HepG2 (cell line): Measurements from ENCODE around the gene SUPT4H1. TPM values are rescaled to one million over a fixed set of nuclear protein-coding genes. Genes with fewer than 3 reads are reported as not detected.

Experiments
- ATF5 ChIP-seq: sonication (generic); formaldehyde crosslinking; IDR thresholded peaks from 2 replicates; pipeline ENCODE4 v1.4.0; 2020; ENCODE audit warnings: mild to moderate bottlenecking, low read depth, missing genetic modification reagents
- CC2D1A ChIP-seq: sonication (generic); formaldehyde crosslinking; IDR thresholded peaks from 2 replicates; pipeline ENCODE4 v1.8.1; 2023; ENCODE audit warnings: mild to moderate bottlenecking, missing genetic modification reagents
- FOXC1 ChIP-seq: sonication (generic); formaldehyde crosslinking; IDR thresholded peaks from 2 replicates; pipeline ENCODE4 v1.8.0; 2022; ENCODE audit warnings: mild to moderate bottlenecking, missing genetic modification reagents, borderline replicate concordance
- HNF4A ChIP-seq: sonication (generic); formaldehyde crosslinking; IDR thresholded peaks from 2 replicates; pipeline ENCODE4 v1.4.0; 2020; ENCODE audit warnings: missing genetic modification reagents
- KDM5B ChIP-seq: sonication (generic); formaldehyde crosslinking; IDR thresholded peaks from 2 replicates; pipeline ENCODE4 v1.4.0; 2020; ENCODE audit warnings: missing genetic modification reagents, mild to moderate bottlenecking, borderline replicate concordance
- KMT2B ChIP-seq: IDR thresholded peaks from 2 replicates; pipeline ENCODE4 v1.6.1; 2016; ENCODE audit warnings: missing genetic modification reagents, missing compliant biosample characterization
- MEIS2 ChIP-seq: sonication (generic); formaldehyde crosslinking; IDR thresholded peaks from 2 replicates; pipeline ENCODE4 v1.9.0; 2021; ENCODE audit warnings: mild to moderate bottlenecking, missing genetic modification reagents
- MXI1 ChIP-seq: IDR thresholded peaks from 3 replicates; pipeline ENCODE4 v1.6.1; 2012; ENCODE audit warnings: low read depth, low read length, inconsistent platforms, borderline replicate concordance
- ONECUT2 ChIP-seq: sonication (generic); formaldehyde crosslinking; IDR thresholded peaks from 2 replicates; pipeline ENCODE4 v1.4.0; 2020; ENCODE audit warnings: missing genetic modification reagents
- PAX8 ChIP-seq: sonication (generic); formaldehyde crosslinking; IDR thresholded peaks from 2 replicates; pipeline ENCODE4 v1.8.0; 2022; ENCODE audit warnings: mild to moderate bottlenecking, missing genetic modification reagents, borderline replicate concordance
- POLR2G ChIP-seq: fragments of 200-400 bp; formaldehyde crosslinking; IDR thresholded peaks from 2 replicates; pipeline ENCODE4 v1.6.1; 2018; ENCODE audit warnings: mild to moderate bottlenecking, low read depth, low read length, moderate library complexity
- RBM22 ChIP-seq: fragments of 200-400 bp; formaldehyde crosslinking; optimal IDR thresholded peaks from 2 replicates; pipeline ENCODE3; 2017; ENCODE audit warnings: mild to moderate bottlenecking, low read length, moderate library complexity
- SAFB2 ChIP-seq: sonication (generic); formaldehyde crosslinking; IDR thresholded peaks from 2 replicates; pipeline ENCODE4 v1.5.1; 2020; ENCODE audit warnings: missing genetic modification reagents, low read depth, mild to moderate bottlenecking, borderline replicate concordance
- TBX3 ChIP-seq: fragments of 450-650 bp; IDR thresholded peaks from 2 replicates; pipeline ENCODE4 v1.6.1; 2017; ENCODE audit warnings: antibody characterized with exemption, mild to moderate bottlenecking, inconsistent platforms, borderline replicate concordance
- TRIM24 ChIP-seq: sonication (generic); formaldehyde crosslinking; IDR thresholded peaks from 2 replicates; pipeline ENCODE4 v1.8.0; 2022; ENCODE audit warnings: mild to moderate bottlenecking, missing genetic modification reagents
- TSC22D2 ChIP-seq: sonication (generic); formaldehyde crosslinking; IDR thresholded peaks from 2 replicates; pipeline ENCODE4 v1.5.1; 2020; ENCODE audit warnings: missing genetic modification reagents, mild to moderate bottlenecking, borderline replicate concordance
- ZBTB44 ChIP-seq: sonication (generic); formaldehyde crosslinking; IDR thresholded peaks from 2 replicates; pipeline ENCODE4 v1.4.0; 2020; ENCODE audit warnings: missing genetic modification reagents
- ZMYM3 ChIP-seq: sonication (generic); formaldehyde crosslinking; IDR thresholded peaks from 2 replicates; pipeline ENCODE4 v1.5.1; 2020; ENCODE audit warnings: mild to moderate bottlenecking, missing genetic modification reagents
- ZNF136 ChIP-seq: sonication (generic); formaldehyde crosslinking; IDR thresholded peaks from 2 replicates; pipeline ENCODE4 v1.8.1; 2022; ENCODE audit warnings: low read depth, mild to moderate bottlenecking, moderate library complexity, missing genetic modification reagents
- ZNF251 ChIP-seq: sonication (generic); formaldehyde crosslinking; IDR thresholded peaks from 2 replicates; pipeline ENCODE4 v1.9.0; 2021; ENCODE audit warnings: mild to moderate bottlenecking, missing genetic modification reagents
- ZNF577 ChIP-seq: sonication (generic); formaldehyde crosslinking; IDR thresholded peaks from 2 replicates; pipeline ENCODE4 v1.4.0; 2020; ENCODE audit warnings: mild to moderate bottlenecking, low read depth, missing genetic modification reagents, borderline replicate concordance
- ZSCAN12 ChIP-seq: sonication (generic); formaldehyde crosslinking; IDR thresholded peaks from 2 replicates; pipeline ENCODE4 v1.9.0; 2021; ENCODE audit warnings: mild to moderate bottlenecking, missing genetic modification reagents
- ZZZ3 ChIP-seq: sonication (generic); formaldehyde crosslinking; IDR thresholded peaks from 2 replicates; pipeline ENCODE4 v1.4.0; 2020; ENCODE audit warnings: missing genetic modification reagents, mild to moderate bottlenecking, borderline replicate concordance
- polyA plus RNA-seq, 8 experiments: library from polyadenylated mRNA; depleted of rRNA in 3 of 8; stranded (reverse) in 7 of 8; unstranded in 1 of 8; fragments of >200 nt; fragmentation: Illumina TruSeq in 4 of 8; extraction: Trizol in 4 of 8; gene quantifications; 2 replicates each; pipeline versions ENCODE4 v1.2.1 to v1.2.3, GENCODE V29; 2011 to 2016; ENCODE audit warnings: low read depth in 4 of 8, missing spikeins in 1 of 8, mixed read lengths in 1 of 8; ENCODE audit not compliant: insufficient read depth in 1 of 8
- total RNA-seq, 5 experiments: library from RNA; depleted of rRNA; stranded (reverse); fragments of >200 nt; fragmentation: Illumina TruSeq; extraction: Trizol; gene quantifications; 2 replicates each; pipeline ENCODE4 v1.2.3, GENCODE V29; 2016; ENCODE audit warnings: low read depth in 1 of 5
- TF ChIP-seq, protein P1 (sequence below): sonication (generic); formaldehyde crosslinking; IDR thresholded peaks from 2 replicates; pipeline ENCODE4 v1.8.1; 2023; ENCODE audit warnings: missing genetic modification reagents, inconsistent platforms, borderline replicate concordance
- TF ChIP-seq, protein P2 (sequence below): sonication (generic); formaldehyde crosslinking; IDR thresholded peaks from 2 replicates; pipeline ENCODE4 v1.8.0; 2022; ENCODE audit warnings: mild to moderate bottlenecking, missing genetic modification reagents, borderline replicate concordance

SUPT4H1 gene
- total and polyA plus RNA-seq, 2 of the 13 experiments (the other 11 are each of a cell fraction or from before 2014, with no cell fraction given), result 155 to 244 TPM

GRCh38 chr17:58351831-58352595 lies at the start of gene SUPT4H1 (continued):
- TF ChIP-seq, protein P1, sequence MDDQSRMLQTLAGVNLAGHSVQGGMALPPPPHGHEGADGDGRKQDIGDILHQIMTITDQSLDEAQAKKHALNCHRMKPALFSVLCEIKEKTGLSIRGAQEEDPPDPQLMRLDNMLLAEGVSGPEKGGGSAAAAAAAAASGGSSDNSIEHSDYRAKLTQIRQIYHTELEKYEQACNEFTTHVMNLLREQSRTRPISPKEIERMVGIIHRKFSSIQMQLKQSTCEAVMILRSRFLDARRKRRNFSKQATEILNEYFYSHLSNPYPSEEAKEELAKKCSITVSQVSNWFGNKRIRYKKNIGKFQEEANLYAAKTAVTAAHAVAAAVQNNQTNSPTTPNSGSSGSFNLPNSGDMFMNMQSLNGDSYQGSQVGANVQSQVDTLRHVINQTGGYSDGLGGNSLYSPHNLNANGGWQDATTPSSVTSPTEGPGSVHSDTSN, result no peak
- TF ChIP-seq KMT2B (CRISPR knock-in tag), result peak; percentile 96
- peak; percentile 98 for TF ChIP-seq RBM22
- TF ChIP-seq ATF5 (CRISPR knock-in tag), result peak; percentile 74; the same call in 1 of the 2 replicates
- peak; percentile 87 for TF ChIP-seq FOXC1 (CRISPR knock-in tag)
- no peak for TF ChIP-seq ZNF251 (CRISPR knock-in tag)
- TF ChIP-seq, protein P2, sequence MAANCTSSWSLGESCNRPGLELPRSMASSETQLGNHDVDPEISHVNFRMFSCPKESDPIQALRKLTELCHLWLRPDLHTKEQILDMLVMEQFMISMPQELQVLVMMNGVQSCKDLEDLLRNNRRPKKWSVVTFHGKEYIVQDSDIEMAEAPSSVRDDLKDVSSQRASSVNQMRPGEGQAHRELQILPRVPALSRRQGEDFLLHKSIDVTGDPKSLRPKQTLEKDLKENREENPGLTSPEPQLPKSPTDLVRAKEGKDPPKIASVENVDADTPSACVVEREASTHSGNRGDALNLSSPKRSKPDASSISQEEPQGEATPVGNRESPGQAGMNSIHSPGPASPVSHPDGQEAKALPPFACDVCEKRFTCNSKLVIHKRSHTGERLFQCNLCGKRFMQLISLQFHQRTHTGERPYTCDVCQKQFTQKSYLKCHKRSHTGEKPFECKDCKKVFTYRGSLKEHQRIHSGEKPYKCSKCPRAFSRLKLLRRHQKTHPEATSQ (CRISPR knock-in tag), result 0 out of 2 replicates have a peak, but pooled peaks have one; percentile 54
- no peak; the same call in 1 of the 2 replicates for TF ChIP-seq ZMYM3 (CRISPR knock-in tag)
- TF ChIP-seq PAX8 (CRISPR knock-in tag), result peak; percentile 77; the same call in 1 of the 2 replicates
- TF ChIP-seq MXI1, result peak; percentile 93; the same call in 2 of the 3 replicates
- TF ChIP-seq SAFB2 (CRISPR knock-in tag), result peak; percentile 93; the same call in 1 of the 2 replicates
- 0 out of 2 replicates have a peak, but pooled peaks have one; percentile 16 for TF ChIP-seq HNF4A
- peak; percentile 22; the same call in 1 of the 2 replicates for TF ChIP-seq TSC22D2 (CRISPR knock-in tag)
- TF ChIP-seq ONECUT2 (CRISPR knock-in tag), result no peak
- TF ChIP-seq ZNF136 (CRISPR knock-in tag), result no peak; the same call in 1 of the 2 replicates
- TF ChIP-seq POLR2G, result peak; percentile 98
- no peak for TF ChIP-seq TRIM24 (CRISPR knock-in tag)
- TF ChIP-seq TBX3, result no peak
- no peak for TF ChIP-seq ZSCAN12 (CRISPR knock-in tag)
- TF ChIP-seq ZNF577 (CRISPR knock-in tag), result no peak
- TF ChIP-seq MEIS2 (CRISPR knock-in tag), result peak; percentile 92
- TF ChIP-seq CC2D1A, result no peak
- peak; percentile 92; the same call in 1 of the 2 replicates for TF ChIP-seq KDM5B (CRISPR knock-in tag)
- peak; percentile 96; the same call in 1 of the 2 replicates for TF ChIP-seq ZZZ3
- TF ChIP-seq ZBTB44, result peak; percentile 59
